PC-3 (cell line): ENCODE results near the gene TDRD7. TPM values are rescaled to one million over a fixed set of nuclear protein-coding genes. Genes with fewer than 3 reads are reported as not detected.
A peak's percentile ranks its signal among the peaks of the same experiment; 100 is the strongest.

Experiments used
- ATAC-seq: fragments of 200-7000 bp; cut with Tn5 transposase; 2 replicates; pipeline ENCODE4 v1.9.1; 2020; ENCODE audit warnings: mild to moderate bottlenecking, moderate library complexity
- BruUV-seq: library from RNA; stranded (reverse); fragments of 400-500 nt; replicated peaks from 2 replicates; lab custom pipeline; 2021; lab: Mats Ljungman, UMichigan
- CTCF ChIA-PET: fragments of 300-600 bp; sonication (Branson Sonifier 250); formaldehyde crosslinking; loops from one replicate; lab custom pipeline; 2022; ENCODE audit warnings: antibody characterized with exemption; lab: Charles Lee
- POLR2A ChIA-PET: fragments of 300-600 bp; sonication (Branson Sonifier 250); formaldehyde crosslinking; loops from one replicate; lab custom pipeline; 2022; ENCODE audit warnings: antibody characterized with exemption; ENCODE audit not compliant: unreplicated experiment; lab: Charles Lee
- DNase-seq: peaks from one replicate; pipeline ENCODE4 v3.0.0-alpha.2; 2015
- H2AFZ ChIP-seq: fragments of 300-600 bp; sonication (generic); 2 replicates; pipeline ENCODE4 v1.6.0; 2016; ENCODE audit warnings: antibody characterized with exemption, low read length
- H3F3A ChIP-seq: fragments of 300-600 bp; sonication (generic); one replicate; pipeline ENCODE4 v1.6.0; 2017; ENCODE audit warnings: antibody characterized with exemption, low read length, control low read depth, mild to moderate bottlenecking; ENCODE audit not compliant: unreplicated experiment
- H3K27ac ChIP-seq: fragments of 300-600 bp; sonication (generic); 2 replicates; pipeline ENCODE4 v1.5.1; 2016; ENCODE audit warnings: mild to moderate bottlenecking, low read length
- H3K27me3 ChIP-seq: fragments of 300-600 bp; sonication (generic); 2 replicates; pipeline ENCODE4 v1.6.1; 2016; ENCODE audit warnings: low read length, mixed read lengths
- H3K36me3 ChIP-seq: fragments of 300-600 bp; sonication (generic); 2 replicates; pipeline ENCODE4 v1.6.1; 2016; ENCODE audit warnings: low read depth, mixed run types, low read length, mixed read lengths
- H3K4me1 ChIP-seq: fragments of 300-600 bp; sonication (generic); 2 replicates; pipeline ENCODE4 v1.5.1; 2016; ENCODE audit warnings: low read length; ENCODE audit not compliant: insufficient read depth
- H3K4me2 ChIP-seq: fragments of 300-600 bp; sonication (generic); 2 replicates; pipeline ENCODE4 v1.6.0; 2016; ENCODE audit warnings: low read length
- H3K4me3 ChIP-seq: fragments of 300-600 bp; sonication (generic); 2 replicates; pipeline ENCODE4 v1.5.1; 2016; ENCODE audit warnings: mild to moderate bottlenecking, low read length, mixed read lengths
- H3K79me2 ChIP-seq: fragments of 300-600 bp; sonication (generic); 2 replicates; pipeline ENCODE4 v1.6.1; 2017; ENCODE audit warnings: low read length, mixed read lengths
- H3K9ac ChIP-seq: fragments of 300-600 bp; sonication (generic); 2 replicates; pipeline ENCODE4 v1.6.0; 2016; ENCODE audit warnings: mild to moderate bottlenecking, low read length
- H3K9me2 ChIP-seq: fragments of 300-600 bp; sonication (generic); replicated peaks from 2 replicates; pipeline ENCODE4 v1.6.1; 2016; ENCODE audit warnings: mixed run types, low read length, mixed read lengths
- H3K9me3 ChIP-seq: fragments of 300-600 bp; sonication (generic); 2 replicates; pipeline ENCODE4 v1.6.1; 2016; ENCODE audit warnings: low read length, mixed read lengths
- H4K20me1 ChIP-seq: fragments of 300-600 bp; sonication (generic); 2 replicates; pipeline ENCODE4 v1.6.1; 2016; ENCODE audit warnings: low read length, mixed read lengths
- EZH2 ChIP-seq: fragments of 300-600 bp; sonication (generic); IDR thresholded peaks from one replicate; pipeline ENCODE4 v1.6.1; 2017; ENCODE audit warnings: antibody characterized with exemption, mild to moderate bottlenecking, low read length; ENCODE audit not compliant: unreplicated experiment
- EZH2phosphoT487 ChIP-seq: fragments of 300-600 bp; sonication (generic); IDR thresholded peaks from 2 replicates; pipeline ENCODE4 v1.6.1; 2018; ENCODE audit warnings: mild to moderate bottlenecking, antibody characterized with exemption, low read length, borderline replicate concordance
- intact Hi-C: fragments of 100-400 bp; cut with micrococcal nuclease; formaldehyde crosslinking; loops from 2 replicates; pipeline ENCODE4 v1.9.0; 2023
- total RNA-seq: library from RNA; depleted of rRNA; stranded (reverse); fragments of >200 nt; gene quantifications from 2 replicates; pipeline ENCODE4 v1.2.3, GENCODE V29; 2014
- TF ChIP-seq, protein P1 (sequence below): fragments of 300-600 bp; sonication (generic); conservative IDR thresholded peaks from 2 replicates; pipeline ENCODE4 v1.5.1; 2017; ENCODE audit warnings: antibody characterized with exemption, low read depth, mild to moderate bottlenecking, low read length

Gene TDRD7
- total RNA-seq, 1 experiment from 2014 or later: 4.2 TPM

GRCh38 chr9:97500263-97500662 is 88.4 kb downstream of the TDRD7 start:
- H3K9ac ChIP-seq: no peak overlapping the region
- H3K4me1 ChIP-seq: no peaks in the 10 kb centered on the region
- ChIA-PET CTCF (interaction anchor here (0.7 kb wide), 1 partner anchor 120 kb away, joined by 3 read pairs; no protein-coding TSS in a partner anchor), POLR2A (no interaction called here)
- H3K9me3 ChIP-seq: no peaks in the 10 kb centered on the region
- H3K4me3 ChIP-seq: no peak overlapping the region
- H3K36me3 ChIP-seq: no peaks in the 10 kb centered on the region
- no peaks in the 10 kb centered on the region for H3F3A ChIP-seq
- intact Hi-C loops: no loop called here
- H3K27ac ChIP-seq: no peak overlapping the region
- H4K20me1 ChIP-seq: no peaks in the 10 kb centered on the region
- ATAC-seq: no peak
- no peak for DNase-seq
- H3K9me2 ChIP-seq: no peaks in the 10 kb centered on the region
- H3K27me3 ChIP-seq: peaks cover 10% of the 10 kb centered on the region; the same call in 1 of the 2 replicates
- no peak overlapping the region for H2AFZ ChIP-seq
- TF ChIP-seq EZH2phosphoT487: no peak
- TF ChIP-seq, protein P1, sequence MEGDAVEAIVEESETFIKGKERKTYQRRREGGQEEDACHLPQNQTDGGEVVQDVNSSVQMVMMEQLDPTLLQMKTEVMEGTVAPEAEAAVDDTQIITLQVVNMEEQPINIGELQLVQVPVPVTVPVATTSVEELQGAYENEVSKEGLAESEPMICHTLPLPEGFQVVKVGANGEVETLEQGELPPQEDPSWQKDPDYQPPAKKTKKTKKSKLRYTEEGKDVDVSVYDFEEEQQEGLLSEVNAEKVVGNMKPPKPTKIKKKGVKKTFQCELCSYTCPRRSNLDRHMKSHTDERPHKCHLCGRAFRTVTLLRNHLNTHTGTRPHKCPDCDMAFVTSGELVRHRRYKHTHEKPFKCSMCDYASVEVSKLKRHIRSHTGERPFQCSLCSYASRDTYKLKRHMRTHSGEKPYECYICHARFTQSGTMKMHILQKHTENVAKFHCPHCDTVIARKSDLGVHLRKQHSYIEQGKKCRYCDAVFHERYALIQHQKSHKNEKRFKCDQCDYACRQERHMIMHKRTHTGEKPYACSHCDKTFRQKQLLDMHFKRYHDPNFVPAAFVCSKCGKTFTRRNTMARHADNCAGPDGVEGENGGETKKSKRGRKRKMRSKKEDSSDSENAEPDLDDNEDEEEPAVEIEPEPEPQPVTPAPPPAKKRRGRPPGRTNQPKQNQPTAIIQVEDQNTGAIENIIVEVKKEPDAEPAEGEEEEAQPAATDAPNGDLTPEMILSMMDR: no peak
- no peak for TF ChIP-seq EZH2
- no peak overlapping the region for H3K4me2 ChIP-seq
- H3K79me2 ChIP-seq: no peaks in the 10 kb centered on the region
- no TSS peak for BruUV-seq

DNA sequence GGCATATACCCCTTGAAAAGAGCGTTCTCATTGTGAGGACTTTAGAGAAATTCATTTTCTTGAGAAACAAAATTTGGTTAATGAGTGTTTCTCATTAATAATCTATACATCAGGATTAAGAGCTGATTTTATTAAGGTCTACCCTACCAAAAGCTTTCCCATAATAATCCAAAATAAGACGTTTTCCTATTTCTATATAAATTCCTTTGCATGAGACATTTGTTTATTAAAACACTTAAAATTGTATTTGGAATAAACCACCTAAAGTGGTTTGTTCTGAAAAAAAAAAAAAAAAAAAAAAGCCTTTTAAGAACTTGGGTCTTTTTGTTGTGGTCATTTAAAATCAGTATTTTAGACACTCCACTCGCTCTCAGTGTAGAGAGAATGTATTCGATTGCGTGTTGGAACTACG is 88.9 kb downstream of the TDRD7 start:
- Histone ChIP-seq H3K36me3 (no peaks in the 10 kb centered on the region), H3K9me3 (no peaks in the 10 kb centered on the region), H3K27ac (no peak overlapping the region), H3F3A (no peaks in the 10 kb centered on the region), H3K4me3 (peak overlapping the region; percentile 63), H3K4me1 (no peaks in the 10 kb centered on the region), H3K79me2 (no peaks in the 10 kb centered on the region), H3K9me2 (no peaks in the 10 kb centered on the region), H3K4me2 (peak overlapping the region; percentile 81), H2AFZ (peak overlapping the region; percentile 63), H3K9ac (no peak overlapping the region), H4K20me1 (no peaks in the 10 kb centered on the region), H3K27me3 (peaks cover 10% of the 10 kb centered on the region; the same call in 1 of the 2 replicates)
- BruUV-seq: no TSS peak
- POLR2A ChIA-PET: interaction anchor here (0.6 kb wide), 1 partner anchor 216 kb away, joined by 3 read pairs; no protein-coding TSS in a partner anchor
- intact Hi-C loops: no loop called here
- CTCF ChIA-PET: interaction anchor here (0.7 kb wide), 1 partner anchor 120 kb away, joined by 3 read pairs; no protein-coding TSS in a partner anchor
- ATAC-seq: no peak
- no peak for DNase-seq
- TF ChIP-seq EZH2phosphoT487 (no peak), EZH2 (no peak)

- Histone ChIP-seq H3K27ac (no peak within 1 kb of the TSS), H2AFZ (peak within 1 kb of the TSS; percentile 92), H4K20me1 (no peaks in the 10 kb centered on the region), H3K9me2 (no peaks in the 10 kb centered on the region), H3K27me3 (peaks cover 10% of the 10 kb centered on the region; the same call in 1 of the 2 replicates), H3K9ac (no peak within 1 kb of the TSS), H3F3A (no peaks in the 10 kb centered on the region), H3K36me3 (no peaks in the 10 kb centered on the region), H3K4me1 (no peaks in the 10 kb centered on the region), H3K9me3 (no peaks in the 10 kb centered on the region), H3K4me3 (peak within 1 kb of the TSS; percentile 71), H3K4me2 (peak within 1 kb of the TSS; percentile 87), H3K79me2 (no peaks in the 10 kb centered on the region)
- intact Hi-C loops: no loop called here
- DNase-seq (peak; percentile 58), ATAC-seq (peak; percentile 88)
- BruUV-seq: no TSS peak
- no peak for TF ChIP-seq EZH2phosphoT487
- TF ChIP-seq, protein P1: 0 out of 2 replicates have a peak, but pooled peaks have one; percentile 25
- TF ChIP-seq EZH2: no peak
- POLR2A ChIA-PET: interaction anchor here (0.6 kb wide), 1 partner anchor 216 kb away, joined by 3 read pairs; no protein-coding TSS in a partner anchor
- CTCF ChIA-PET: interaction anchor here (0.6 kb wide), 1 partner anchor 250 kb away, joined by 6 read pairs; no protein-coding TSS in a partner anchor
Observed at GRCh38 chr9:97501177-97501971, 89.5 kb downstream of the TDRD7 start, which contains the start of gene TMOD1. TSS of gene TMOD1 (plus strand) at chr9:97501666. CDS start at chr9:97524189, 22,523 bp downstream.
